Activated CD4-positive, CD25-positive, alpha-beta regulatory T cell treated with anti-CD3 and anti-CD28 coated beads, Interleukin-2, amount 50 U/mL, for 16 hours (primary cell): ENCODE results near the gene CAMKK2.
"Not testable (repeated sequence)": the region's sequence is repeated elsewhere in the genome, so short reads cannot be mapped to it uniquely, and the experiment has no call there.

ENCODE experiments used
- DNase-seq: peaks from one replicate; pipeline ENCODE4 v3.0.0-alpha.2; 2020; ENCODE audit warnings: low read depth, low spot score

Gene CAMKK2

GRCh38 chr12:121298411-121298810 lies 1.9 kb upstream of the CAMKK2 start:
- DNase-seq = not testable (repeated sequence)

- DNase-seq = no peak
Observed at GRCh38 chr12:121297435-121297991, 1.0 kb upstream of the CAMKK2 start.

DNA sequence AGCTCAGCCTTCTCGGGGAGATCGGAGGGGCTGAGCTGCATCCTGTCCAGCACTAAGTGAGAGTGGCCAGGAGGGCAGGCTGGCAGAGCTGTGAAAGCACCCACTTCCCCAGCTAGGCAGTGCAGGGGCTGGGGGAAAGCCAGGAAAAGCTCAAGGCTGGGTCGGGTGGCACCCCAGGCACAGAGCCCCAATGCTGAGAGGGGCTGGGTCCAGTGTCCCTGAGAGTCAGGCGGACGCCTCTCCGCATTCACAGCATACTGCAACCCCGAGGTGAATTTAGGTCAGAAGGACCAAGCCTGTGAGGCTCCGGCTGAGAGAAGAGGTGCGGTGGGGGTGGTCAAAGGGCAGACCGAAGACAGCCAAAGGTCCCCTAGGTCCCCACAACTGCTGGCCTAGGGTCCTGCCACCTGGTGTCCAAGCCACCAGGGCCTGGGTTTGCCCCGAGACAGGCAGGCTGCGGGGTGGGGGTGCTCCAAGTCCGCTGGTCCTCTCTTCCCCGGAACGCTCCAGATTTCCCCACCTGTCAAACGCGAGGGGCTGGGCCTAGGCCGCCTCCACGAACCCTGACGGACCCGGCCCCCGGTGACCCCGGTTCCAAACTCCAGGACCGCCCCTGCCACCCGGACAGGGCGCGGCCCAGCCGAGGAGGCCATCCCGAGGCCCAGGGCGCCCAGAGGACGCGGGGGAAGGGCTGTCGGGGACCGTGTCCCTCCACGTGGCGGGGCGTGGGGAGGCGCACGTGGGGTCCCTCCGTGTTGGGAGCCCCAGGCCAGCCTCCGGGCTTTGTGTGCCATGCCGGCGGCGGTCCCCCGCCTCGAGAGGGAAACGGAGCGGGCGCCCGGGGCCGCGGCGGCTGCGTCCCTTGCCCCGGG lies 527 bp downstream of the CAMKK2 start:
- DNase-seq = peak; percentile 14

- no peak for DNase-seq
Observed at GRCh38 chr12:121295116-121295745, 1.3 kb downstream of the CAMKK2 start.

GRCh38 chr12:121294151-121294889 lies 2.2 kb downstream of the CAMKK2 start:
- DNase-seq = no peak

DNA sequence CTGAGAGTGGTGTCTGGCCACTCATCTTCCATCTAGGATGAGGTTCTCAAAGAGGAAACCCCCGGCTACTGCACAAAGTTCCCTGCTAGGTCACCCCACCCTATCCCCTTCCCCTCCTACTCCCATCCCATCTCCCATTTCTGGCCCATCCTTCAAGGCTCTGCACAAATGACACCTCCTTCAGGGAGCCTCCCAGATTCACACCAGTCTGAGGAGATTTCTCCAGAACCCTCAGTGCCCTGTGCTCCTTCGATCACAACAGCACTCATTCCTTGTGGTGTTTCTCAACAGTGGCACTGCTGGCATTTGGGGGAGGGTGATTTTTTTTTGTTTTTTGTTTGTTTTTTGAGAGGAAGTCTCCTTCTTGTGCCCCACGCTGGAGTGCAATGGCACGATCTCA lies 2.9 kb downstream of the CAMKK2 start:
- no peak for DNase-seq

GRCh38 chr12:121290410-121290809 lies 6.1 kb downstream of the CAMKK2 start:
- no peak for DNase-seq

- DNase-seq = no peak
Observed at GRCh38 chr12:121289962-121290361, 6.5 kb downstream of the CAMKK2 start.

DNA sequence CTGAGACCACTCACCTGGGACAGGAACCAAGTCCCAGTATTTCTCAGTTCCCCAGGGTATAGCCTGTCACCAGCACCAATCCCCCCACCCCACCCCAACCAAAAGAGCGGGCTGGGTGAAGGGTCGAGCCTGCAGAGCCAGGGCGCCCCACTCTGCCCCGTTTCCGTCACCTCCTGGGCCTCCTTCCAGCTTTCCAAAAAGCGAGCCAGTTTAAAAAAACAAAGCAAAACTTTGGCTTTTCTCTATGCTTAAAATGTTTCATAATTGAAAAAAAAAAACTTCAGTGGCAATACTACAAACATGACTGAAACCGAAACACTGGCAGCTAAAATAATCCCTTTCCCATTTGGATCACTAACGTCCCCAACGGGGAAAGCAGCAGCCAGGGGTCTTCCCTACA lies 7.5 kb downstream of the CAMKK2 start:
- DNase-seq = no peak

GRCh38 chr12:121288158-121288845 lies 8.2 kb downstream of the CAMKK2 start:
- DNase-seq = no peak

- no peak for DNase-seq
Observed at GRCh38 chr12:121287267-121287954, 9.1 kb downstream of the CAMKK2 start.

- no peak for DNase-seq
Observed at GRCh38 chr12:121285856-121286255, 10.7 kb downstream of the CAMKK2 start.

DNA sequence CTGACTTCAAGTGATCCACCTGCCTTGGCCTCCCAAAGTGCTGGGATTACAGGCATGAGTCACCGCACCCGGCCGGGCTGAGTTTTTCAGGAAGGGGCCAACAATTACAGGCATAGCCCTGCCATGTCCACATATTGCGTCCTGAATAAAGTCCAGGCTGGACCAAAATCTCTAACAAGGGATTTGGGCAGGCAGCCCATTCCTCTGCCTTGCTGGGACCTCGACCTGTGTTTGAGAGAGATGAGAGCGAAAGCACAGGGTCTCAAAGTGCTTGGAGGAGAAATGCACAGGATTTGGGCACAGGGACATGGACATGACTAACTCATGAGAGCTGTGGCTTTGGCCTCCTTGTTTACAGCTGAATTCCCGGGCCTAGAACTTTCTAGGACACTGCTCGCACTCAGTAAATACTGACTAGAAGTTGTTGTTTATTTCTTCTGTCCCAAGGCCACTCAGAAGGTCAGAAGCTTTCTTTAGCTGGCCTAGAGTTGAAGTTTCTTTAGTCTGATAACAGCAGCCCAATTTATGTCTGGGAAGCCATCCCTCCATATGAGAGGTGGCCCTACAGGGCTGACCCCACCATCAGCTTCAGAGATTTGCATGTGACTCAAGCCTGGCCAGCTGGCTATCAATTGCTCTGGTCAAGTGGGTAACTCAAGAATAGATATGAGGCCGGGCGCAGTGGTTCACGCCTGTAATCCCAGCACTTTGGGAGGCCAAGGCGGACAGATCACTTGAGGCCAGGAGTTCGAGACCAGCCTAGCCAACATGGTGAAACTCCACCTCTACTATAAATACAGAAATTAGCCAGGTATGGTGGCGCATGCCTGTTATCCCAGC lies 11.7 kb downstream of the CAMKK2 start:
- no peak for DNase-seq

DNA sequence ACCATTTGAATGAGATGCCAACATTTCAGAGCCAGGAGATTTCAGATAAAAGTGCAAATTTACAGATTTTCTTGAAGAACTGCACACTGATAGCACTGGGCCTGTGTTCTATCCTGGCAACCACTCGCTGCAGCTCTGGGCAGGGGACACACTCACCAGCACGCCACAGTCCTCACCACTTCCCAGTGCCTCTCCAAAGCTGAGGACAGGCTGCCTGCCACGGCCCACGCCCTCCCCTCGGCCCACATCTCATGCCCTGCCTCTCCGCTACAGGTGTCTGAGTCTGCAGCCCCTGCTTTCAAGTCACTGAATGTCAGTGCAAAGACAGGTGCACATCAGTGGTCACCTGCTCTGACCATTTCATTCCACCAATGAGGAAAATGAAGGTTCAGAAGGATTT lies 12.7 kb downstream of the CAMKK2 start:
- DNase-seq = no peak

DNA sequence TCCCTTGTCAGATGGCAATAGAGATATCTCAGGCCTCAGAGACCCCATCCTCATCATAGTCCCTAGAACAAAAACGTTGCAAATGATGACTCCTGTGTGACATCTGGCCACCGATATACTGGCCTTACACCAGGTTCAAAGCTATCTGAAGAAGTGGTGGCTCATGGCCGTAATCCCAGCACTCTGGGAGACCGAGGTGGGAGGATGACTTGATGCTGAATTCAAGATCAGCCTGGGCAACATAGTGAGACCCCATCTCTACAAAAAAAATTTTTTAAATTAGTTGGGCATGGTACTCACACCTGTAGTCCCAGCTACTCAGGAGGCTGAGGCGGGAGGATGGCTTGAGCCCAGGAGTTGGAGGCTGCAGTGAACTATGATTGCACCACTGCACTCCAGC lies 13.1 kb downstream of the CAMKK2 start:
- no peak for DNase-seq

GRCh38 chr12:121282910-121283309 lies 13.6 kb downstream of the CAMKK2 start:
- DNase-seq = not testable (repeated sequence)

- no peak for DNase-seq
Observed at GRCh38 chr12:121282072-121282742, 14.3 kb downstream of the CAMKK2 start.

- not testable (repeated sequence) for DNase-seq
Observed at GRCh38 chr12:121281116-121281515, 15.4 kb downstream of the CAMKK2 start.

GRCh38 chr12:121280531-121280930 lies 16.0 kb downstream of the CAMKK2 start:
- DNase-seq = not testable (repeated sequence)
